Pulmonary artery endothelial cell (primary cell): Measurements from ENCODE around the gene SLC6A20. TPM values are rescaled to one million over a fixed set of nuclear protein-coding genes. Genes with fewer than 3 reads are reported as not detected.

Source experiments
- DNase-seq: peaks from one replicate; pipeline ENCODE4 v3.0.0-alpha.2; 2011; ENCODE audit warnings: low read depth, low spot score
- total RNA-seq: library from RNA; depleted of rRNA; stranded (reverse); fragments of >200 nt; gene quantifications from 2 replicates; pipeline ENCODE4 v1.2.3, GENCODE V29; 2014

The SLC6A20 gene
- total RNA-seq, 1 donor from 2014 or later, result not detected

DNA sequence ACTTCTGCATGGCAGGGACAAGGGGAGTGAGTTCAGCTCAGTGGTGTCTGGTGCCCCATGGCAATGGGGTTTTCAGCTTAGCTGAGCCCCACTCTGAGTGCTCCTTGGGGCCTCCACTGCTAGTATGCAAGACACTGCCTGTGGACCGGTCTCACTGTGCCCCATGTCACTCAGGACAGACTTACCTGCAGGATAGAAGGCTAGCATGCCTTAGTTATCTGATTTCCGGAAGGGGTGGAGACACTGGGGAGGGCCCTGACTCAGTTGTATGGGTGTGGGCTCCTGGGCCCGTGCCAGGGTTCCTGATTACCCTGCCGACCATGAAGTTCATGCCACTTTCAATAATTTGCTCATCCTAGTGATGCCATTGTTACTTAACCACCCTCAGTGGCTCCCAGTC lies 4.3 kb upstream of the SLC6A20 start:
- DNase-seq, result no peak

DNA sequence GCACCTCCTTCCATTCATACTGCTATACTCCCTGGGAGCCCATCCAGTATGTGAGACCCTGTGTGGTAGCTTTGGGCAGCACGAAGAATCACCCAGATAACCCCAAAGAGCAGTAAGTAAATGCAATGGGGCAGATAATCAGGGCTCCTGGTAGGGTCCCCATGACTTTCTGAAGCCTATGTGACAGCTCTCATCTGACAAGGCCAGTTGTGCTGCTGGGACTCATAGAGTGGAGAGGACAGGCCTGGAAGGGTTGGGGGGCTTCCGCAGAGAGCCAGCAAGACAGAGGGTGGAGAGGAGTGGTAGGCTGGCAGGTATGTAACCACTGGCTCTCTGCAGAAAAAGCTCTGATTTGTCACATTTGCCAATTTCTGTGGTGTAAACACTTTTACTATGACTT lies 3.2 kb upstream of the SLC6A20 start:
- DNase-seq, result no peak

DNA sequence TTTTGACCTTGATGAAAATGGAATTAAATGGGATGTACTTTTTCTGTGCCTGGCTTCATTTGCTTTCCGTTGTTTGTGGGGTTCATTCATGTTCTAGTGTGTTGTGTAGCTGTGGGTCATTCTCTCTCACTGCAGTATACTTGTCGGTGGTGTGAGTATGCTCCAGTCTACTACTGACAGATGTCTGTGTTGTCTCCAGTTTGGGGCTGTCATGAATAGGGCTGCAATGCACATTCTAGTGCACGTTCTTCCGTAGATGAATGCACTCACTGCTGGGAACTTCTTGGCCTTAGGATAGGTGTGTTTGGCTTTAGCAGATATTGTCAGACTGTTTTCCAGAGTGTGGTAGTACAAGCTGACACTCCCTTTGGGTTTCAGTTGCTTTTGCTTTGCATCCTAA lies 1.7 kb upstream of the SLC6A20 start:
- DNase-seq, result no peak

DNA sequence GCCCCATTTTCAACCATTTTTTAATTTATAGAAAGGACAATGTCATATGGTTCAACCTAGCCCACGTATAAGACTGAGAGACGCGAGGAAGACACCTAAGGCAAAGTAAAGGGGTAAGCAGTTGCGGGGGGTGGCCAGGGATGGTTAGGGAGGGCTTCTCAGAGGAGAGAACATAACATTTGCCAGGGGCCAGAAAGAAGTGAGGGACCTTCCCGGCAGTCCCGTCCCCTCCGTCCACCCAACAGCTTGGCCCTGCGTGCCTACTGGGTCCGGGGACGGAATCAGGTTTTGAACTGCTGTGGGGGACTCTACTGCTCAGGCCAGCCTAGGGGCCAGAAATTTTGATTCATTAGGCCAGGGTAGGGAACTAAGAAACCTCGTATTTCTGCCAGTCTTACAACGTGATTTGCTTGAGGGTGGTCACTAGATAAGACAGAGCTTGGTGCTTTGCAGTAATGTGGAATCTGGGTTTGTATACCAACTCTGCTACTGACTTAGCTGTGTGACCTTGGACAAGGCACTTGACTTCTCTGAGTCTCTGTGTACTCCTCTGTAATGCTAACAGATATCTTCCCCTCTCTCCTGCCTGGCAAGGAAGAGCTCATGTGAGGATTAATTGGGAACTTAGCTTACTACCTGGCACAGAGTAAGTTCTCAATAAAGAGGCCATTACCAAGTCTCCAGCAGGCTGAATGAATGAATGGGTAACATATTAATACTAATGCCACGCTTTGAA lies 734 bp upstream of the SLC6A20 start:
- DNase-seq, result no peak

DNA sequence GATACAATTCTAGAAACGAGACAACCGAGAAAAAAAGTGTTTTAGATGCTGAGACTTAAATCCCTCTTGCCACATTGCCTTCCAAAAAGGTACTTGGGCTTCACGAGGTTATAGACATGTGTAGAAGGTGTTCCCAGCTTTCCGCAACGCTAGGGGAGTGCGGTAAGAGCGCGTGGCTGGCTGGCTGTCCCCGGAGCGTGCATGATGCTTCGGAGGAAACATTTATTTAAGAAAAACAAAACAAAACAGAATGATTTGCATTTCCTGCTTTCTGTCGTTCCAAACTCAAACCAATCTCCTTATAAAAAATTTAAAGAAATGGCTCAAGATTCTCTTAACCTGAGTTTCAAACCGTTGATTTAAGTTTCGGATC lies 841 bp downstream of the SLC6A20 start:
- DNase-seq, result no peak

DNA sequence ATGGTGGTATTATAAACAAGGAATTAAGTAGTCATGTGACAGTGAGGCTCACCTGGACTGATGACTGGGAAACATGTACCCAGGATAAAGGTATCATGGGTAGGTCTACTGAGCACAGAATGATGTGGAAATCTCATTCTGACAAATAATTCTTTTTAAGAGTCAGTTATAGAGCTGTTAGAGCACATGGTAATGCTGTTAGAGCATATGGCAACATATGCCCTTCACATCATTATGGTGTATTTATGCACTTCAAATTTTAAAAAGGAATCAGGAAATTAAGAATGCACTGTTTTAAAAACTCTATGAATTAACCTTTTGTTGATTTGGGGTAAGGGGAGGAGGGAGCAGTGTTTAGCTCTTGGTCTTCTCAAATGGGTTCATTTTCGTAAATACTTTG lies 1.7 kb downstream of the SLC6A20 start:
- no peak for DNase-seq

DNA sequence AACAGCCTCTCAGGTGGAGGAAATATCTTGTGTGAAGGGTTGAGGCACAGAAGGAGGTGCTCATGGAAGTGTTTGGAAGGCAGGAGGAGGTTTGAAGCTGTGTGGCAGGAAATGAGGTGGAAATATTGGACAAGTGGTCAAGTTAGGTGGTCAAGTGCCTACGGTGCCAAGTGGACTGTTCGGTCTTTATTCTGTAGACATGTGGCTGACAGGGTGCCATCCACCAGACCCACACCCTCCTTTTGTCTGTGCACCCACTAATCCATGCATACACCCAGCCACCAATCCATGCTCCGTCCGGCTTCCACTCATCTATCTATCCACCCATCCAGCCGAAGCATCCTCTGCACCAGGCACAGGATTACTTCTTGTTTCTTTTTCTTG lies 2.2 kb downstream of the SLC6A20 start:
- no peak for DNase-seq

DNA sequence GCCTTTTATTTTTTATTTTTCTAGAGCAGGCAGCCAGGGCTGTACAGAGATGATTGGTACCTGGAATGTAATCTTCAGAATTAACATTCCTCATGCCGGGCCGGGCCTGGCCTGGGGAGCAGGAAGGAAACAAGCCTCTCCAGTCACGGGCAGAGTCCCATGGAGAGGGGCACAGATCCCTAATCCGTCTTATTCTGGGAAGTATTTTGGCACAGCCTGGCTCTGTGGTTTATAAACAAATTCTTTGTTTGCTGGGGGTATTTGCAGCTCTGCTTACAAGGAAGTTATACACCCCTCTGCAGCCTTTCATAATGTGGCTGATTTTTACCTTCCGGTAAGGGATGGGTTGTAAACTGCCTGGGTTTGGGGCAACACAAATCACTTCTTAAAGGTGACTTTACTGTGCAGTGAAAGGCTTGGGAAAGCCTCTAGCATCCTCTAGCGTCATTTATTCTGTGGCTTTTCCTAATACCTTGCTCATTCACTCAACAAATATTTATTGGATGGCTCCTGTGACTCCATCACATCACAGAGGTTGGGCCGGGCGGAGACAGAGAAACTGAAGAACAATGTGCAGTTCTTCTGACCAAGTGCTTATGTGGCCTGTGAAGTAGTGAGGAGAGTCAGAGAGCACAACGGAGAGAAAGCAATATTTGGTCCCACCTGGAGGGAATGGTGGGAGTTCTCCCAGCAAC lies 2.7 kb downstream of the SLC6A20 start:
- DNase-seq, result no peak

DNA sequence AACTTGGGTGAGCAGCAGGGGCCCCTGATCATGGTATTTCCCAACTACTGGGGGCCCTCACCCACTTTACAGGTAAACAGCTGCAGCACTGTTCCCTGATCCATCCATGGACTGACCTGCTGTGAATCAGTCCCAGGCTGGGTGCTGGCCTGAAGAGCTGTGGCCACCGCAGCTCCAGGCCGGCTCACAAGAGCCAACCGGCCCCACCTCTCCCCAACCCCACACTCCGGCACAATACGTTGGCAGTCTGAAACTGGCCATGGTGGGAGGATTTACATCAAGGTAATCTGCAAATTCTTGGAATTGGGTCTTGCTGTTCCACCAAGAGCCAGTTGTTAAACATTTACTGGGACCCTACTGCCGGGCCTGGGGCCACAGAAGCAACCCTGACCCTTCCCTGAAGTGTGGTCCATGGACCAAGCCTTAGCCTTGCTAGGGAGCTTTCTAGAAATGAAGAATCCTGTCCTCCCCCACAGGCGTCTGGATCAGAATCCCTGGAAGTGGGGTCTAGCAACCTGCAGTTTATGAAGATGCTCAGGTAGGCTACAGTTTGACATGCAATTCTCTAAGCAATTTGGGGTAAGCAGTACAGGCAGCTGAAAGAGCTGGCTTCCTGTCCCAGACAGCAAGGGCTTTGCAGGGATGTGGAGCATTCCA lies 3.7 kb downstream of the SLC6A20 start:
- no peak for DNase-seq

DNA sequence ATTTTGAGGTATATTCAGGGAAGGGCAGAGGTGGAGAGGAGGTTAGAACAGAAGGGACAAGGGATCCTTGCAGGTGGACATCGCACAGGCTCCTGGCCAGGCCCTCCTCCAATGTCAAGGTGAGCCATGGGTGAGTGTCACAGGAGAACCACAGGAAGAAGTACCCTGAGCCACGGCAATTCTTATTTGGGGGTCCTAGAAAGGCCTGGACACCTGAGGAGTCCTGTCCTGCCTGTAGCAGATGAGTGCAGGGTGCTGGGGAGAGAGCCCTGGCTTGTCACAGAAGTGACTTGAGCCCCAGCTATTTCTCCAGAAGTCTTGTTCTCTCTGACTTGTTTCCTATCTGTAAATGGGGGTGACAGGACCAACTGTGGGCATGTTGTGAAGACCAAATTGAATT lies 4.3 kb downstream of the SLC6A20 start:
- no peak for DNase-seq

DNA sequence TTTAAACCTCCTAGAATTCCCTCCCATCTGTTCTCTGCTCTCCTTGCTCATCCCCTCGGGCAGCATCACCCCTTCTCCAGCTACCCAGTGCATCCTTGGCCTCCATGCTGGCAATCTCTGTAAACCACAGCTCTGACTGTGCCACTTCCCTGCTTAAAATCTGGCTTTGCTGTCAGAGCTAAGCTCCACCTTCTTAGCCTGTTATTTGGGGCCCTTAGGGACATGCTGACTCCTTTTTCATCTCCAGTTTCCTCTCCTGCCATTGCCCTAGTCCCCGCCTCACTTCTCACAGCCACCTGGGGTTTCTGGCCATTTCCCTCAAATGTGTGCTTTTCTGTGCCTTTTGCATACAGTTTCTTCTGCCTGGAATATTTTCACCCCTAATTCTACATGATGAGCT lies 5.7 kb downstream of the SLC6A20 start:
- no peak for DNase-seq

DNA sequence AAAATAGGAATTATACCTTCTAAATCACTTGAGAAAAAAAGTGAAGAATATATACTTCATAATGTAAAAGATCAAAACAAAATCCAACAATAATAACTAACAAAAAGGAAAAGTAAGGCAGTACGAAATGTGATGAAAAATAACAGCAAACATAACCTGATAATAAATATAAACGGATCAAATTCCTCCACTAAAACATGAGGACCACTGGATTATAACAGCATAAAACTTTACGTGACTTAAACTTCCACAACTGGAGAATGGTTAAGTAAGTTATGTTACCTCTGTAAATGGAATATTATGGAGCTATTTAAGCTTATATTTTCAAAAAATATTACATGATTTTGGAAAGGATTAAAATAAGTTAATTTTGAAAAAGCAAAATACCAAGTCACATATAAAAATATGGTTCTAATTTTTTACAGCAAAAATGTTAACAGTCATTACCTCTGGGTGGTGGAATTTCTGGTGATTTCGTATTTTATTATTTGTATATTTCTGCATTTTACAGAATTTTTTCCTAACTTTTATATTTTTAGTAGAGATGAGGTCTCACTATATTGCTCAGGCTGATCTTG lies 7.0 kb downstream of the SLC6A20 start:
- DNase-seq, result no peak

DNA sequence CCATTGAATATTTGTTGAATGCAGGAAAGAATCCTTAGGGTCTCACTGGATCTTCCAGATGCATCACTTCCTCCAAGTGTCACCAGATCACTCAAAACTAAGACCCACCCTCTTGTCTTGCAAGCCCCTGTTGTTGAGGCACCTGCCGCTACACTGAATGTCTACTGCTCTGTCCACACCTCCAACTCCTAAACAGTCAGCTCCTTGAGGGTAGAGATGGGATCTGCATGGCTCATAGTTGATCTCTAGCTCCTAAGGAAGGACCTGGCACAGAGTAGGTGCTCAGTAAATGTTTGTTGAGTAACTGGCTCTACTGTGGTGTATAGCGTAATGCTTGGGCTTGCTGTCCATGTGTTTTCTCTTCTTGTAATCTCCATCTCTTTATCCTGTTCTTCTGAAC lies 8.8 kb downstream of the SLC6A20 start:
- no peak for DNase-seq

DNA sequence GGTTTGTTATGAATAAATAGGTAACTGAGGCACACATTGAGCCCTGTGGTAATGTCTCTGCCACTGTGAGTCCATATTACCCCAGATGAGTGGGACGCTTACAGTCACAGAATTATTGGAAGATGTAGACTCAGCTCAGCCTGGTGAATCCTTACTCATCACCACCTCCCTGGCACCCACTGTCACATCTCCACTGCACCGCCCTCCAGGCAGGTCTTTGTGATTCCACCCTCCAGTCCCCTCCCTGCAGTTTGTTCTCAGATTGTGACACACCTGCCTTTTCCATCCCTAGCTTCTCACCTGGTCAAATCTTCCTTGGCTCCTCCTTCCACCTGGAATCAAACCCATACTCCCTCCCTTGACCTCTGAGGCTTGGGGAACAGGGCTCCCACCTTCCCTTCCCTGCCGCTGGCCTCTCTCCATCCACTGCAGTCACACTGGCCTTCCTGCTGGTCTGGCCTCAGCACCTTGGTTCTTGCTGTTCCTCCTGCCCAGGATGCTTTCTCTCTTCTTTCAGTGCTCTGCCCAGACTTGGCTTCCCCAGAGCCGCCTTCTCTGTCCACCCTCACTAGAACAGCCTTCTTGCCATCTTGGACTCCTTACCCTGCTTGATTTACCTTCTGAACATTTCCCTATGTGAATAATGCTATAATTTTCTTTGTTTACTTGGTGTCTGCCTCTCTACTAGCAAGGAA lies 9.4 kb downstream of the SLC6A20 start:
- DNase-seq, result no peak

DNA sequence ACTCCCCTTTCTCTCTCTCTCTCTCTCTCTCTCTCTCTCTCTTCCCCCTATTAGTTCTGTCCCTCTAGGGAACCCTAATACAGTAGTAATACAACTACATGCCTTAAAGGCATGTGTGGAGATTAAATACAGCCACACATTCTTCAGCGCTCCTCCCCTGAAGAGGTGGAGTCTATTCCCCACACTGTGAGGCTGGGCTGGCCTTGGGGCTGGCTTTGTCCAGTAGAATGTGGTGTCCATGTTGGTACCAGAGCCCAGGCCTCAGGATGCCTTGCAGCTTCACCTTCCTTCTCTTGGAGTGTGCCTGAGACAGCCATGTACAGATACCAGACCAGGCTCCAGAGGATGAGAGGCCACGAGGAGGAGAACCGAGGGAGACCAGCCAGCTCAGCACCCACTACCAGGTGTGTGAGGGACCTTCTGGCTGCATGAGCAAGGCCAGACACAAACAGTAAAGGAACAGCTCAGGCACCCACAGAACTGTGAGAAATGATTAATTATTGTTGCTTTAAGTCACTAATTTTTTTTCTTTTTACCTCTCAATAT lies 10.7 kb downstream of the SLC6A20 start:
- DNase-seq, result no peak

DNA sequence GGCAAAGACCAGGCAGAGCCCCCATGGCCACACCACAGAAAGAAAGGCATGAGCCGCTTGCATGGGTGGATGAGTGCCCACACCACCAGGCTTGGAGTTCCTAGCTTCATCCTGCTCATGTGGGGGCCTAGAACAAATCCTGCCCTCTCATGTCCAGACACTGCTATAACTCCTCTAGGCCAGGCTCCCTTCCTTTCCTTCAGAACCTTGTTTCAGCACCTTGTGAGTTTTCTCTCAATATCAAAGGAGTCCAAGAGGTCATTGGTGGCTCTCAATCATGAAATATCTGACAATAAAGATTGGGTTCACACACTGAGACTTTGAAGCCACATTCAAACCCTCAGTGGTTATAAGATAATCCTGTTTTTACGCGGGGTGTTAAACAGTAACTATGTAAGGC lies 12.7 kb downstream of the SLC6A20 start:
- DNase-seq, result no peak

DNA sequence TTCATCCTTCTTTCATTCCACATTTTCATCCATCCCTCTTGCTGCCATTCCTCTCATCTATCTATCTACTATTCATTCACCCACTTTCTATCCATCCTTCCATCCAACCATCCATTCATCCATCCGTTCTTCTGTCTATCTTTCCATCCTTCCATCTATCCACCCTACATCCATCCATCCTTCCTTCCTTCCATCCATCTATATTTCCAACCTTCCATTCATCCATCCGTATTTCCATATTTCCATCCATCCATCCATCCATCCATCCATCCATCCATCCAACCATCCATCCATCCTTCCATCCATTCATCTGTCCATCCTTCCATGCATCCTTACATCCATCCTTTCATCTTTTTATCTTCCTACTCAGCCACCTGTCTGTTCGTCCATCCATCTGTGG lies 14.0 kb downstream of the SLC6A20 start:
- no peak for DNase-seq

DNA sequence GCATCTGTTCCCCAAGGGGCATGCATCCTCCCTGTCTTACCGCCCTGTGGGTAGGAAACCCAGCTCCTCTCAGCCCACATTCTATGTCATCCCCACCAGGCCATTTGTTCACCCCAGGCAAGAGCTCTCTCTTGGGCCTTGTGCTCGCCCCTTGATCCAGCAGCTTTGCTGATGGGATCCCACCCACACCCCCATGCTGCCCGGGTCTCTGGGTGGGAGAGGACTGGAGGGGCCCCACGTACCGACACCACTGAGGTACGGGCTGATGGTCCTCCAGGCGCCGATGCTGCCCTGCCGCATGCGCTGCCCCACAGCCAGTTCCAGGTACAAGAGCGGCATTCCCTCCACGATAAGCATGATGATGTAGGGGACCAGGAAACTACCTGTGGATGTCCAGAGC lies 14.5 kb downstream of the SLC6A20 start:
- no peak for DNase-seq

DNA sequence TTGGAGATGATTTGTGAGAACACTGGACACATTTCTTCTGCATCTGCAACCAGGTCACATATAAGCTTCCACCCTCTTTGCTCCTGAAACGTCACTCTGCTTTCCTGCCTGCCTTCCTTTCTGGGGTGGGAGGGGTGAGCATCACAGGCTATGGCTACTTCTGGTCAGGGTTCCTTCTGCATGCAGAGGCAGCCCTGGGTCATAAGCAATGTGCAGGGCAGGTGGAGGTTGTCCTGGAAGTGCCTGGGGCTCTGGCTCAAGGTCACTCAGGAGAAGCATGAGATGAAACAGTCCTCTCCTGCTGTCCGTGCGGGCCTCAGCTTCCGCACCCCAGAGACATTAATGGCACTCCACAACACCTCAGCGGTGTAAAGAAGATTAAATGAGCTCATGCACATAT lies 15.1 kb downstream of the SLC6A20 start:
- no peak for DNase-seq

DNA sequence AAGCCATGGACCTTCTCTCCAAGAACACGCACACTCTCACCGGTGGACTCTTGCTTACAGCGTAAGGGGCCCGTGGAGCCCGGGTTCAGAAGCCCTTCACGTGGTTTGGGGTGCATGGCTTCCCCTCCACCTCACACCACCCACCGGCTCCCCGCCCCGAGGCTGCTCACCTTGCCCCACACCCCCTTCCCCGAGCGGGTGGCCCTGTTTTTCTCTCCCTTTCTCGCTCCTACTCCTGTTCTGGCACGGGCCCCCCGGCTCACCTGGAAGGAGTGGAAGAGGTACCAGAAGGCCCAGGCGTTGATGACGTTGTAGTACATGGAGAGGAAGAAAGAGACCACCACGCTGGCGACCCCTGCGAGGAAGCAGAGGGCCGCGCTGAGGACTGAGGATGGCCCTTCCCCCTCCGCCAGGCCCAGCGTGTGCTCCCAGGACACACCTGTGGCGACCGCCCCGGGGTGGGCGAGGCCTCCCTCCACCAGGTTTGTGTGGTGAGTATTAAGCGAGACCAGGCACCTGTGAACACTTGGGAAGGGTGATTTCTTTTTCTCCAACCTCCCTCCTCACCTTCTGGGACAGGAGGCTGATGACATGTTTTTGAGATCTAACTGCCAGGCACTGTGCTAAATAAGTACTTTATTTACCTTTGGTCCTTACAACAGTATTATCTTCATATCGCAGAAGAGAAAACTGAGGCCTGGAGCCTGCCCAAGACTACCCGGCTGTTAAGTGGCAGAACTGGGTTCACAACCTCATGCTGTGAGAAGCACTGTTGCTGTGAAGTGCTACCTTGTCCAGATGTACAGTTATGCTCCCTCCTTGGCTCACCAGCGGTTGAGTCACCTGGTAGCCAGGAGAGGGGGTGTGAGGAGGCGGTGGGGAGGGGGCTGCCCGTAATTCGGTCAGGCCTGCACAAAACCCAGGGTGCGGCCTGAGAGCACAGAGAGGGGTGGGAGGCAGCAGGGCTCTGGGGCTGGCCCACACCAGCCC lies 16.3 kb downstream of the SLC6A20 start:
- DNase-seq, result no peak
